ENCODE measurements around the gene HNRNPL.

- no peak for TF ChIP-seq EP300 (IDR thresholded peaks at IDR 0.05)
- no peak for TF ChIP-seq CTCF (IDR thresholded peaks at IDR 0.05)
- TF ChIP-seq POLR2A (IDR thresholded peaks at IDR 0.05), result no peak
Observed at GRCh38 chr19:38846097-38846496, 3.7 kb downstream of the HNRNPL start.
